Measurements from ENCODE around the gene SRRM4. TPM values are rescaled to one million over a fixed set of nuclear protein-coding genes. Genes with fewer than 3 reads are reported as not detected.
A peak's percentile ranks its signal among the peaks of the same experiment; 100 is the strongest.

SRRM4 gene
- total RNA-seq, 1 experiment from 2014 or later, result 0.96 TPM

DNA sequence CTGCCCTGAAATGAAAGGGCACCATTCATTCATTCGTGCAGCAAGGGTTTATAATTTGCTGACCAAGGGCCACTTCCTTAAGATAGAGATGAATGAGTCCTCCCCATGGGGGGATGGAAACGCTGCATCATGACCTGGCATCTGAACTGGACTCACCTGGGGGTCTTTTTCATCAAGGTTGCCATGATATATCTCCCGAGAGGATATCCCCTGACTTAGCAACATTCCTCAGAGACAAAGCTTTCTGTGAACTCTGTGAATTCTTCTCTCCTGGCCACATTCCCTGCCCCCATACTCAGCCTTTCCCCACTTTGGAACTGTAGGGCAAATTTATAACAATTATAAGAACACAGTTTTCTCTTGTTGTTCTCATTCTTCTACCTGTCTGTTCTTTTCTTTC, 30.8 kb downstream of the SRRM4 start:
- Mint-ChIP-seq H3K27me3 (ENCODE audit: low read depth) (no peaks in the 10 kb centered on the region; the same call in 1 of the 2 replicates), H3K9me3 (no peaks in the 10 kb centered on the region), H3K4me3 (no peak overlapping the region), H3K27ac (no peak overlapping the region), H3K4me1 (peaks cover 32% of the 10 kb centered on the region), H3K36me3 (no peaks in the 10 kb centered on the region)
- DNase-seq (ENCODE audit: low spot score) (no peak), ATAC-seq (peak; percentile 50)
- POLR2A ChIA-PET, result no interaction called here
- CTCF ChIA-PET, result interaction anchor here (1.2 to 2.7 kb wide), 3 partner anchors 8 to 432 kb away, joined by 3 to 20 read pairs (median 8); no protein-coding TSS in a partner anchor
- no peak for TF ChIP-seq OVOL2 (CRISPR knock-in tag; IDR thresholded peaks at IDR 0.05; ENCODE audit: borderline replicate concordance)
- TF ChIP-seq ETV6 (CRISPR knock-in tag; IDR thresholded peaks at IDR 0.05), result no peak

DNA sequence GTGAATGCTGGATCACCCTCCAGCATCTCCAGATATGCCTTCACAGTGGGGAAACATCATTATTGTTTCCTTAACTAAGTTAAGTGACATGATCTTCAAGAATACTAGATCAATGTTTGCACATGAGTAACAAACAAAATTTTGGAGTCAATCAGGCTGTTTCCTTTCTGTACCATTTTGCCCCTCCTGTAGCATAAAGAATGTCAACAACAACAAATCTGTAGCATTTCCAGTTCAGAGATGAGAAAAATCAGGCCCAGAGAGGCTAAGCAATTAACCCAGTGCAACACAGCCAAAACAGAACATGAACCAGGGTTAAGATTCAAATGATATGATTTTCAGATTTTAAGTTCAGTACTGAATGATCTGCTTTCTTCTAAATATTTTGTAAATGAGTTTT, 31.7 kb downstream of the SRRM4 start:
- TF ChIP-seq ZNF121 (CRISPR knock-in tag; IDR thresholded peaks at IDR 0.05), result no peak
- TF ChIP-seq, protein P1, sequence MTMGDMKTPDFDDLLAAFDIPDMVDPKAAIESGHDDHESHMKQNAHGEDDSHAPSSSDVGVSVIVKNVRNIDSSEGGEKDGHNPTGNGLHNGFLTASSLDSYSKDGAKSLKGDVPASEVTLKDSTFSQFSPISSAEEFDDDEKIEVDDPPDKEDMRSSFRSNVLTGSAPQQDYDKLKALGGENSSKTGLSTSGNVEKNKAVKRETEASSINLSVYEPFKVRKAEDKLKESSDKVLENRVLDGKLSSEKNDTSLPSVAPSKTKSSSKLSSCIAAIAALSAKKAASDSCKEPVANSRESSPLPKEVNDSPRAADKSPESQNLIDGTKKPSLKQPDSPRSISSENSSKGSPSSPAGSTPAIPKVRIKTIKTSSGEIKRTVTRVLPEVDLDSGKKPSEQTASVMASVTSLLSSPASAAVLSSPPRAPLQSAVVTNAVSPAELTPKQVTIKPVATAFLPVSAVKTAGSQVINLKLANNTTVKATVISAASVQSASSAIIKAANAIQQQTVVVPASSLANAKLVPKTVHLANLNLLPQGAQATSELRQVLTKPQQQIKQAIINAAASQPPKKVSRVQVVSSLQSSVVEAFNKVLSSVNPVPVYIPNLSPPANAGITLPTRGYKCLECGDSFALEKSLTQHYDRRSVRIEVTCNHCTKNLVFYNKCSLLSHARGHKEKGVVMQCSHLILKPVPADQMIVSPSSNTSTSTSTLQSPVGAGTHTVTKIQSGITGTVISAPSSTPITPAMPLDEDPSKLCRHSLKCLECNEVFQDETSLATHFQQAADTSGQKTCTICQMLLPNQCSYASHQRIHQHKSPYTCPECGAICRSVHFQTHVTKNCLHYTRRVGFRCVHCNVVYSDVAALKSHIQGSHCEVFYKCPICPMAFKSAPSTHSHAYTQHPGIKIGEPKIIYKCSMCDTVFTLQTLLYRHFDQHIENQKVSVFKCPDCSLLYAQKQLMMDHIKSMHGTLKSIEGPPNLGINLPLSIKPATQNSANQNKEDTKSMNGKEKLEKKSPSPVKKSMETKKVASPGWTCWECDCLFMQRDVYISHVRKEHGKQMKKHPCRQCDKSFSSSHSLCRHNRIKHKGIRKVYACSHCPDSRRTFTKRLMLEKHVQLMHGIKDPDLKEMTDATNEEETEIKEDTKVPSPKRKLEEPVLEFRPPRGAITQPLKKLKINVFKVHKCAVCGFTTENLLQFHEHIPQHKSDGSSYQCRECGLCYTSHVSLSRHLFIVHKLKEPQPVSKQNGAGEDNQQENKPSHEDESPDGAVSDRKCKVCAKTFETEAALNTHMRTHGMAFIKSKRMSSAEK (CRISPR knock-in tag; IDR thresholded peaks at IDR 0.05; ENCODE audit: borderline replicate concordance), result no peak
- TF ChIP-seq, protein P2, sequence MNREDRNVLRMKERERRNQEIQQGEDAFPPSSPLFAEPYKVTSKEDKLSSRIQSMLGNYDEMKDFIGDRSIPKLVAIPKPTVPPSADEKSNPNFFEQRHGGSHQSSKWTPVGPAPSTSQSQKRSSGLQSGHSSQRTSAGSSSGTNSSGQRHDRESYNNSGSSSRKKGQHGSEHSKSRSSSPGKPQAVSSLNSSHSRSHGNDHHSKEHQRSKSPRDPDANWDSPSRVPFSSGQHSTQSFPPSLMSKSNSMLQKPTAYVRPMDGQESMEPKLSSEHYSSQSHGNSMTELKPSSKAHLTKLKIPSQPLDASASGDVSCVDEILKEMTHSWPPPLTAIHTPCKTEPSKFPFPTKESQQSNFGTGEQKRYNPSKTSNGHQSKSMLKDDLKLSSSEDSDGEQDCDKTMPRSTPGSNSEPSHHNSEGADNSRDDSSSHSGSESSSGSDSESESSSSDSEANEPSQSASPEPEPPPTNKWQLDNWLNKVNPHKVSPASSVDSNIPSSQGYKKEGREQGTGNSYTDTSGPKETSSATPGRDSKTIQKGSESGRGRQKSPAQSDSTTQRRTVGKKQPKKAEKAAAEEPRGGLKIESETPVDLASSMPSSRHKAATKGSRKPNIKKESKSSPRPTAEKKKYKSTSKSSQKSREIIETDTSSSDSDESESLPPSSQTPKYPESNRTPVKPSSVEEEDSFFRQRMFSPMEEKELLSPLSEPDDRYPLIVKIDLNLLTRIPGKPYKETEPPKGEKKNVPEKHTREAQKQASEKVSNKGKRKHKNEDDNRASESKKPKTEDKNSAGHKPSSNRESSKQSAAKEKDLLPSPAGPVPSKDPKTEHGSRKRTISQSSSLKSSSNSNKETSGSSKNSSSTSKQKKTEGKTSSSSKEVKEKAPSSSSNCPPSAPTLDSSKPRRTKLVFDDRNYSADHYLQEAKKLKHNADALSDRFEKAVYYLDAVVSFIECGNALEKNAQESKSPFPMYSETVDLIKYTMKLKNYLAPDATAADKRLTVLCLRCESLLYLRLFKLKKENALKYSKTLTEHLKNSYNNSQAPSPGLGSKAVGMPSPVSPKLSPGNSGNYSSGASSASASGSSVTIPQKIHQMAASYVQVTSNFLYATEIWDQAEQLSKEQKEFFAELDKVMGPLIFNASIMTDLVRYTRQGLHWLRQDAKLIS (CRISPR knock-in tag; IDR thresholded peaks at IDR 0.05; ENCODE audit: borderline replicate concordance), result no peak
- TF ChIP-seq PREB (CRISPR knock-in tag; IDR thresholded peaks at IDR 0.05; ENCODE audit: borderline replicate concordance), result no peak
- TF ChIP-seq NR2C2 (CRISPR knock-in tag; IDR thresholded peaks at IDR 0.05), result no peak
- TF ChIP-seq, protein P3, sequence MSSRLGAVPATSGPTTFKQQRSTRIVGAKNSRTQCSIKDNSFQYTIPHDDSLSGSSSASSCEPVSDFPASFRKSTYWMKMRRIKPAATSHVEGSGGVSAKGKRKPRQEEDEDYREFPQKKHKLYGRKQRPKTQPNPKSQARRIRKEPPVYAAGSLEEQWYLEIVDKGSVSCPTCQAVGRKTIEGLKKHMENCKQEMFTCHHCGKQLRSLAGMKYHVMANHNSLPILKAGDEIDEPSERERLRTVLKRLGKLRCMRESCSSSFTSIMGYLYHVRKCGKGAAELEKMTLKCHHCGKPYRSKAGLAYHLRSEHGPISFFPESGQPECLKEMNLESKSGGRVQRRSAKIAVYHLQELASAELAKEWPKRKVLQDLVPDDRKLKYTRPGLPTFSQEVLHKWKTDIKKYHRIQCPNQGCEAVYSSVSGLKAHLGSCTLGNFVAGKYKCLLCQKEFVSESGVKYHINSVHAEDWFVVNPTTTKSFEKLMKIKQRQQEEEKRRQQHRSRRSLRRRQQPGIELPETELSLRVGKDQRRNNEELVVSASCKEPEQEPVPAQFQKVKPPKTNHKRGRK (CRISPR knock-in tag; IDR thresholded peaks at IDR 0.05; ENCODE audit: borderline replicate concordance), result no peak
- TF ChIP-seq TEAD1 (CRISPR knock-in tag; IDR thresholded peaks at IDR 0.05), result no peak
- no peak for TF ChIP-seq ERG (CRISPR knock-in tag; IDR thresholded peaks at IDR 0.05)
- TF ChIP-seq ZNF232 (CRISPR knock-in tag; IDR thresholded peaks at IDR 0.05), result no peak
- TF ChIP-seq CTCF (IDR thresholded peaks at IDR 0.05), result no peak
- no peaks in the 10 kb centered on the region for H3K9me3 Mint-ChIP-seq
- H3K27ac Mint-ChIP-seq, result no peak overlapping the region
- no peaks in the 10 kb centered on the region; the same call in 1 of the 2 replicates for H3K27me3 Mint-ChIP-seq (ENCODE audit: low read depth)
- POLR2A ChIA-PET, result no interaction called here
- no peaks in the 10 kb centered on the region for H3K36me3 Mint-ChIP-seq
- CTCF ChIA-PET, result no interaction called here
- DNase-seq (ENCODE audit: low spot score), result no peak
- H3K4me3 Mint-ChIP-seq, result no peak overlapping the region
- no peak for ATAC-seq
- H3K4me1 Mint-ChIP-seq, result peaks cover 38% of the 10 kb centered on the region

Measured in WTC11 (cell line).